ENCODE results near the gene ETV2. TPM values are rescaled to one million over a fixed set of nuclear protein-coding genes. Genes with fewer than 3 reads are reported as not detected.

Gene ETV2
- total RNA-seq, 1 donor from 2014 or later = 0.72 TPM

GRCh38 chr19:35613574-35613973, 28.0 kb upstream of the ETV2 start:
- ATAC-seq (no peak), DNase-seq (no peak)
- peaks cover 5% of the 10 kb centered on the region for H3K4me1 ChIP-seq
- H3K27ac ChIP-seq = no peak overlapping the region
- H3K36me3 ChIP-seq = no peaks in the 10 kb centered on the region
- TF ChIP-seq CTCF (IDR thresholded peaks at IDR 0.05) = no peak
- no peaks in the 10 kb centered on the region for H3K27me3 ChIP-seq
- H3K9me3 ChIP-seq = no peaks in the 10 kb centered on the region
- H3K4me3 ChIP-seq = no peak overlapping the region
- intact Hi-C loops (cut with DNase I) = no loop called here

GRCh38 chr19:35615036-35615435, 26.5 kb upstream of the ETV2 start:
- H3K4me1 ChIP-seq = peaks cover 5% of the 10 kb centered on the region
- intact Hi-C loops (cut with DNase I) = no loop called here
- H3K27me3 ChIP-seq = no peaks in the 10 kb centered on the region
- no peaks in the 10 kb centered on the region for H3K9me3 ChIP-seq
- no peak overlapping the region for H3K27ac ChIP-seq
- ATAC-seq (no peak), DNase-seq (no peak)
- TF ChIP-seq CTCF (IDR thresholded peaks at IDR 0.05) = no peak
- no peak overlapping the region for H3K4me3 ChIP-seq
- H3K36me3 ChIP-seq = no peaks in the 10 kb centered on the region

- DNase-seq (no peak), ATAC-seq (no peak)
- no peak overlapping the region for H3K27ac ChIP-seq
- no peaks in the 10 kb centered on the region for H3K36me3 ChIP-seq
- intact Hi-C loops (cut with DNase I) = no loop called here
- no peaks in the 10 kb centered on the region for H3K27me3 ChIP-seq
- no peak overlapping the region for H3K4me3 ChIP-seq
- H3K9me3 ChIP-seq = no peaks in the 10 kb centered on the region
- TF ChIP-seq CTCF (IDR thresholded peaks at IDR 0.05) = no peak
- H3K4me1 ChIP-seq = no peaks in the 10 kb centered on the region
Observed at GRCh38 chr19:35618857-35619256, 22.7 kb upstream of the ETV2 start.

- ATAC-seq = no peak
- H3K36me3 ChIP-seq = no peaks in the 10 kb centered on the region
- H3K9me3 ChIP-seq = no peaks in the 10 kb centered on the region
- DNase-seq = no peak
- no peak overlapping the region for H3K4me3 ChIP-seq
- no peak for TF ChIP-seq CTCF (IDR thresholded peaks at IDR 0.05)
- H3K27ac ChIP-seq = no peak overlapping the region
- H3K27me3 ChIP-seq = no peaks in the 10 kb centered on the region
- no peaks in the 10 kb centered on the region for H3K4me1 ChIP-seq
- intact Hi-C loops (cut with DNase I) = no loop called here
Observed at GRCh38 chr19:35619290-35619923, 22.1 kb upstream of the ETV2 start.

- Histone ChIP-seq H3K4me3 (no peak overlapping the region), H3K27me3 (no peaks in the 10 kb centered on the region), H3K9me3 (no peaks in the 10 kb centered on the region), H3K4me1 (no peaks in the 10 kb centered on the region), H3K36me3 (no peaks in the 10 kb centered on the region), H3K27ac (no peak overlapping the region)
- ATAC-seq (no peak), DNase-seq (no peak)
- intact Hi-C loops (cut with DNase I) = no loop called here
- TF ChIP-seq CTCF (IDR thresholded peaks at IDR 0.05) = no peak
Observed at GRCh38 chr19:35620001-35620400, 21.5 kb upstream of the ETV2 start.

GRCh38 chr19:35621708-35622107, 19.8 kb upstream of the ETV2 start:
- DNase-seq = no peak
- Histone ChIP-seq H3K36me3 (no peaks in the 10 kb centered on the region), H3K4me3 (no peak overlapping the region), H3K27me3 (no peaks in the 10 kb centered on the region), H3K9me3 (no peaks in the 10 kb centered on the region), H3K27ac (no peak overlapping the region), H3K4me1 (no peaks in the 10 kb centered on the region)
- no peak for TF ChIP-seq CTCF (IDR thresholded peaks at IDR 0.05)
- no peak for ATAC-seq
- intact Hi-C loops (cut with DNase I) = no loop called here
